ENCODE data around the gene LRP5.
"Not testable (repeated sequence)": the region's sequence is repeated elsewhere in the genome, so short reads cannot be mapped to it uniquely, and the experiment has no call there.

LRP5 gene

DNA sequence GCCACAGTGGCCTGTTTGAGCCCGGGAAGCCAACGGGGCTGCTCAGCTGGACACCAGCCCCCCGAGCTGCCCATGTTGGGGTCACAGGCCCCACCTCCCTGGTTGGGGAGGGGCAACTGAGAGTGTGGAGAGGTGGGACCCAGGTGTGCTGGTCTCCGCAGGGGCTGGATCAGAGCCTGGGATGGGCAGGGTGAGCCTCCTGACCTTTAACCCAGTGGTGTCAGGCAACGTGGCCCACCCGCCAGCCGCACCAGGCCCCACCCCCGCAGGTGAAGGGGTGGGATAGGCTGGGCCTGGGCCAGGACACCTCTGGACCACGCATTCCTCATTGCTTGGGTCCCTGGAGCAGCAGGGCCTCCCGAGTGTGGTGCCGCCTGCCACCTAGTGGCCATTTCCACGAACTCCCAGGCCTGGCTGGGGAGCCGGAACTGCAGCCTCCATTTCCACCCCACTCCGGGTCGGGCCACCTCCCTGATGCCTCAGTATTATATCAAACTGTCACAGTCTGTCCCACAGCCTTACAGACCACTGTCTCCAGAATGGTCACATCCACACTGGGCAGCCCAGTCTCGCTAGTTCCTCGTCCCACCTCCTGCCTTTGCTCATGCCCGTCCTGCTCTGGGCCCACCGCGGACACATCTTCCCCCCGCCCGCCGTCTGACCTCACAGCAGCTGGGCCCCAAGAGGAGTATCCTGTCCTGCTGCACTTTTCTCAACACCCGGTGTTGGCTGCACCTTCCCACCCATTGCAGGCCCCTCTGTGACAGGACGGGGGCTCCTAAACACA lies 134.8 kb downstream of the LRP5 start:
- Mint-ChIP-seq H3K36me3 (ENCODE audit: low read depth) (peaks cover 10% of the 10 kb centered on the region), H3K9me3 (no peaks in the 10 kb centered on the region), H3K27ac (peak overlapping the region; percentile 71), H3K4me3 (no peak overlapping the region), H3K27me3 (no peaks in the 10 kb centered on the region), H3K4me1 (ENCODE audit: low read depth) (peaks cover 7% of the 10 kb centered on the region)
- DNase-seq, result peak; percentile 85

DNA sequence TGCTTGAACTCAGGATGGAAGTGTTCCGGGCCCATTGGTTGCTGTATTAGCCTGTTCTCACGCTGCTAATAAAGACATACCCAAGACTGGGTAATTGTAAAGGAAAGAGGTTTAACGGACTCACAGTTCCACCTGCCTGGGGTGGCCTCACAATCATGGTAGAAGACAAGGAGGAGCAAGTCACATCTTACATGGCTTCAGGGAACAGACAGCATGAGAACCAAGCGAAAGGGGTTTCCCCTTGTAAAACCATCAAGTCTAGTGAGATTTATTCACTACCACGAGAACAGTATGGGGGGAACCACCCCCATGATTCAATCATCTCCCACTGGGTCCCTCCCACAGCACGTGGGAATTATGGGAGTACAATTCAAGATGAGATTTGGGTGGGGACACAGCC lies 135.5 kb downstream of the LRP5 start:
- H3K4me1 Mint-ChIP-seq (ENCODE audit: low read depth); H3K4me3 Mint-ChIP-seq; DNase-seq; H3K9me3 Mint-ChIP-seq; H3K27ac Mint-ChIP-seq; H3K27me3 Mint-ChIP-seq: not testable (repeated sequence)
- peaks cover 10% of the 10 kb centered on the region for H3K36me3 Mint-ChIP-seq (ENCODE audit: low read depth)

GRCh38 chr11:68448604-68449011 lies 136.2 kb downstream of the LRP5 start:
- H3K4me1 Mint-ChIP-seq (ENCODE audit: low read depth), result peaks cover 7% of the 10 kb centered on the region
- DNase-seq, result no peak
- no peaks in the 10 kb centered on the region for H3K9me3 Mint-ChIP-seq
- H3K27me3 Mint-ChIP-seq, result no peaks in the 10 kb centered on the region
- H3K36me3 Mint-ChIP-seq (ENCODE audit: low read depth), result peaks cover 10% of the 10 kb centered on the region
- no peak overlapping the region for H3K27ac Mint-ChIP-seq
- no peak overlapping the region for H3K4me3 Mint-ChIP-seq

DNA sequence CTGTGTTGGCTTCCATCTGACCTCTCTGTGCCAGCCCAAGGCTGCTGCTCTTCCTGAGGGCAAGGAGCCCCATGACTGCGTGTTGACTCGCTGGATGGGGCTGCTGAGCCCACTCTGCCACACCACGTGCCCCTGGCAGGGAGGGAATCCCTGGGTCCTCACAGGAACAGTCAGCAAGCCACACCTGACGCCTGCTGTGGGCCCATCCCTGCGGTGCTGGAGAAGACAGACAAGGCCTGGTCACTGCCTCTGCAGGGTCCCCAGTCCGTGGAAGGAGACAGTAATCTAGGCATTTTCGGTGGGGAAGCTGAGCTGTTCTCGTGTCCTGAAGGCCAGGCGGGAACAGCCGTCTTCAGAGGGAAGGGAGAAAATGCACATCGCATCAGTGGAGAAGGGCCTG lies 137.6 kb downstream of the LRP5 start:
- H3K4me3 Mint-ChIP-seq, result no peak overlapping the region
- peaks cover 10% of the 10 kb centered on the region for H3K36me3 Mint-ChIP-seq (ENCODE audit: low read depth)
- H3K9me3 Mint-ChIP-seq, result no peaks in the 10 kb centered on the region
- H3K27ac Mint-ChIP-seq, result no peak overlapping the region
- no peaks in the 10 kb centered on the region for H3K27me3 Mint-ChIP-seq
- no peak for DNase-seq
- peaks cover 7% of the 10 kb centered on the region for H3K4me1 Mint-ChIP-seq (ENCODE audit: low read depth)

GRCh38 chr11:68450711-68451110 lies 138.3 kb downstream of the LRP5 start:
- H3K27ac Mint-ChIP-seq, result no peak overlapping the region
- no peak for DNase-seq
- H3K36me3 Mint-ChIP-seq (ENCODE audit: low read depth), result peaks cover 10% of the 10 kb centered on the region
- no peaks in the 10 kb centered on the region for H3K9me3 Mint-ChIP-seq
- no peak overlapping the region for H3K4me3 Mint-ChIP-seq
- H3K27me3 Mint-ChIP-seq, result no peaks in the 10 kb centered on the region
- peaks cover 7% of the 10 kb centered on the region for H3K4me1 Mint-ChIP-seq (ENCODE audit: low read depth)

- Mint-ChIP-seq H3K4me1 (ENCODE audit: low read depth) (peaks cover 3% of the 10 kb centered on the region), H3K27ac (no peak overlapping the region), H3K4me3 (no peak overlapping the region), H3K36me3 (ENCODE audit: low read depth) (no peaks in the 10 kb centered on the region), H3K9me3 (no peaks in the 10 kb centered on the region), H3K27me3 (no peaks in the 10 kb centered on the region)
- DNase-seq, result no peak
Measured at GRCh38 chr11:68454767-68455166, 142.4 kb downstream of the LRP5 start.

GRCh38 chr11:68455485-68455884 lies 143.1 kb downstream of the LRP5 start:
- no peaks in the 10 kb centered on the region for H3K36me3 Mint-ChIP-seq (ENCODE audit: low read depth)
- no peak overlapping the region for H3K4me3 Mint-ChIP-seq
- H3K9me3 Mint-ChIP-seq, result no peaks in the 10 kb centered on the region
- no peaks in the 10 kb centered on the region for H3K27me3 Mint-ChIP-seq
- DNase-seq, result no peak
- no peak overlapping the region for H3K27ac Mint-ChIP-seq
- peaks cover 6% of the 10 kb centered on the region for H3K4me1 Mint-ChIP-seq (ENCODE audit: low read depth)

DNA sequence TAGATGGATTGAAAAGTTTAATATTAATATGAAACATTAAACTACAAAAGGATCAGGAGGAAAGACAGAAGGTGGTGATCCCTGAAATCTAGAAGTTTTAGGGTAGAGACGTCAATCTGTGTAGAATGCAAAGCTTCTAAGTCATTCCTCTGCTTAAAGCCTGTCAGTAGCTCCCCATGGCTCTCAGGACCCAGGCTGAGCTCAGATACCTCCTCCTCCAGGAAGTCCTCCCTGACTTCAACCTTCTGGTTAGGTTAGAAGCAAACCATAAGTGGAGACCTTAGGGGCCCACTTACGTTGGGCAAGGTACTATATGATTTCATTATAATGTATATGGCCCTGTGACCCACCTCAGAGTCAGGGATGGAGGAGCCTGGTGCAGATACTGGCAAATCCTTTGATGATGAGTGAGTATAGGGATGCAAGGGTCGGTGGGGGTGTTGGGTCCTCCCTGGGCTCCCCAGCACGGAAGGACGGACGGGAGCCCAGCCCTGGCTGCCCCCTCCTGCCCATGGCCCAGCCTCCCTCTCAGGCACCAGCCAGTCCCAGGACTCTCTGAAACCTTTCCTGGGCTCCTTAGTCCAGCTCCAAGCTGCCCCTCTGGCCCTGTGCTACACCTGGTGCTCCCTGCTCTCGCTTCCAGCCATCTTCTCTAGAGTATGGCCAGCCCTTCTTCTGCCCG lies 145.0 kb downstream of the LRP5 start:
- H3K27ac Mint-ChIP-seq, result no peak overlapping the region
- peaks cover 11% of the 10 kb centered on the region for H3K4me1 Mint-ChIP-seq (ENCODE audit: low read depth)
- H3K4me3 Mint-ChIP-seq, result no peak overlapping the region
- peaks cover 10% of the 10 kb centered on the region for H3K36me3 Mint-ChIP-seq (ENCODE audit: low read depth)
- no peaks in the 10 kb centered on the region for H3K27me3 Mint-ChIP-seq
- DNase-seq, result no peak
- no peaks in the 10 kb centered on the region for H3K9me3 Mint-ChIP-seq

DNA sequence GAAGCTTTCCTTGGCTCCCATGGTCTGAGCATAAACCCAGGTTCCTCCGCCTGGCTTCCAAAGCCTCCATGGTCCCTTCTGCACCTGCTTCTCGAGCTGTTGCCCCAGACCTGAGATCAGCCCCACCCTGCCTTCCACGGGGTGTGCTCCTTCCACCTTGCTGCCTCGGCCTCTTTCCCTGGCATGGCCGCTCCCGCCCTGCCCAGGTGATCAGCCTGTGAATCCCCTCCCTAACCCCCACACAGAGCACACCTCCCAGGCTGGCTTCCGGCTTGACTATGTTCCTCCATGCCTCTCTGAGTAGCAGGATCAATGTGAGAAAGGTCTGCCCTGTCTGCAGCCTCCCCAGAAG lies 145.5 kb downstream of the LRP5 start:
- Mint-ChIP-seq H3K27me3 (no peaks in the 10 kb centered on the region), H3K27ac (no peak overlapping the region), H3K4me1 (ENCODE audit: low read depth) (peaks cover 16% of the 10 kb centered on the region), H3K9me3 (no peaks in the 10 kb centered on the region), H3K4me3 (no peak overlapping the region), H3K36me3 (ENCODE audit: low read depth) (peaks cover 15% of the 10 kb centered on the region)
- DNase-seq, result no peak

DNA sequence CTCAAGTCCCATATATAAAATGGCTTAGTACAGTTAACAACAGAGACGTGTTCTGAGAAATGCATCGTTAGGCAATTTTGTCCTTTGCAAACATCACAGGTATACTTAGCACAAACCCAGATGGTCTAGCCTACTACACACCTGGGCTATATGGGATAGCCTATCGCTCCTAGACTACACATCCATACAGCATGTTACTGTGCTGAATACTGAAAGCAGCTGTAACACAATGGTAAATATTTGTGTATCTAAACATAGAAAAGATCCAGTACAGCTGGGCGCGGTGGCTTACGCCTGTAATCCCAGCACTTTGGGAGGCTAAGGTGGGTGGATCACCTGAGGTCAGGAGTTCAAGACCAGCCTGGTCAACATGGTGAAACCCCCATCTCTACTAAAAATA lies 145.9 kb downstream of the LRP5 start:
- not testable (repeated sequence) for H3K9me3 Mint-ChIP-seq, H3K4me3 Mint-ChIP-seq, DNase-seq, H3K27ac Mint-ChIP-seq, H3K27me3 Mint-ChIP-seq
- Mint-ChIP-seq H3K4me1 (ENCODE audit: low read depth) (peaks cover 20% of the 10 kb centered on the region), H3K36me3 (ENCODE audit: low read depth) (peaks cover 18% of the 10 kb centered on the region)

- Mint-ChIP-seq H3K4me1 (ENCODE audit: low read depth) (peaks cover 38% of the 10 kb centered on the region), H3K4me3 (peak overlapping the region; percentile 90), H3K36me3 (ENCODE audit: low read depth) (peaks cover 32% of the 10 kb centered on the region), H3K27ac (peak overlapping the region; percentile 99), H3K27me3 (no peaks in the 10 kb centered on the region), H3K9me3 (no peaks in the 10 kb centered on the region)
- peak; percentile 98 for DNase-seq
Measured at GRCh38 chr11:68459886-68460740, 147.7 kb downstream of the LRP5 start.

DNA sequence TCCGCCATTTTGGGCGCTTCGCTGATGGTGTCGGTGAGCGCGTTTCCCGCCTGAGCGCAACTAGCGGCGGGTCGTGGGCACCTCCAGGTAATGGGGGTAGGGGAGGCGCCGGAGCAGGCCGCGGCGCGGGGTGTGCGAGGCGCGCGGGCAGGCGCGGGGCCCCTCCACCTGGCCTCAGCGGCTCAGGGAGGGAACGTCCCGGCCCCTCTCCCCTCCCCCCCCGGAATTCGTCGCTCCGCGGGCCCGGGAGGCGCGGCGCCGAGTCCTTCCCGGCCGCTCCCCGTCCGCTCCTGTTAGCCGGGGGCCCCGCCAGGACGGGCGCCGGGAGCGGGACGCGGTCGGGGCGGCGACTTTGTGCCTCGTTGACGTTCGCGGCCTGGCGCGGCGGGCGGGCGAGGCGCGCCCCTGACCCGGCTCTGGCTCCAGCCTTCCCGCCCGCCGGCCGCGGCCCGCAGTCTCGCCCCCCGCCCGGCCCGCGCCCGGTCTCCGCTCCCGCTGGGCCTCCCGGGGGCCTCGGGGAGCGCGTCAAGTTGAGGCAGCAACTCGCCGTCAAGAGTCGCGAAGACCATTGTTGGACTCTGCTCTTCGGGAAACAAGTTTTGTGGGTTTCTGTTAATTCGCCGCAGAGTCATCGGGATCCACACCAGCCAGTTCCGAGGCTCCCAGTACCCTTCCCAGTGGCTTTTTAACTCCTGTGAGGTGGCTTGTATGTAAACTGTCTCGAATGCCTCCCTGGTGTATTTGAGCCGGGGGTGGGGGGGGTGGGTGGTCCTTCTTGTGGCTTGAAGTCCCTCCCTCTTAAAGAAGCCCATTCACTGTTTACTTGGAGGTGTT lies 148.6 kb downstream of the LRP5 start, which contains the start of gene PPP6R3:
Gene PPP6R3 (plus strand): TSS at position 12 of the 834 bp plus-strand sequence. CDS start 76,913 bp downstream, outside the sequence.
- no peak for DNase-seq
- H3K27me3 Mint-ChIP-seq, result no peaks in the 10 kb centered on the region

GRCh38 chr11:68461575-68461917 lies 149.2 kb downstream of the LRP5 start:
- peak overlapping the region; percentile 72 for H3K27ac Mint-ChIP-seq
- H3K4me3 Mint-ChIP-seq, result peak overlapping the region; percentile 92
- H3K27me3 Mint-ChIP-seq, result no peaks in the 10 kb centered on the region
- H3K36me3 Mint-ChIP-seq (ENCODE audit: low read depth), result peaks cover 43% of the 10 kb centered on the region
- no peaks in the 10 kb centered on the region for H3K9me3 Mint-ChIP-seq
- H3K4me1 Mint-ChIP-seq (ENCODE audit: low read depth), result peaks cover 49% of the 10 kb centered on the region
- no peak for DNase-seq

More for the DNA sequence above, 148.6 kb downstream of the LRP5 start, which contains the start of gene PPP6R3:
- H3K4me3 Mint-ChIP-seq, result peak within 1 kb of the TSS; percentile 92
- H3K36me3 Mint-ChIP-seq (ENCODE audit: low read depth), result peaks cover 40% of the 10 kb centered on the region
- H3K27ac Mint-ChIP-seq, result peak within 1 kb of the TSS; percentile 99
- H3K9me3 Mint-ChIP-seq, result no peaks in the 10 kb centered on the region
- peaks cover 46% of the 10 kb centered on the region for H3K4me1 Mint-ChIP-seq (ENCODE audit: low read depth)

DNA sequence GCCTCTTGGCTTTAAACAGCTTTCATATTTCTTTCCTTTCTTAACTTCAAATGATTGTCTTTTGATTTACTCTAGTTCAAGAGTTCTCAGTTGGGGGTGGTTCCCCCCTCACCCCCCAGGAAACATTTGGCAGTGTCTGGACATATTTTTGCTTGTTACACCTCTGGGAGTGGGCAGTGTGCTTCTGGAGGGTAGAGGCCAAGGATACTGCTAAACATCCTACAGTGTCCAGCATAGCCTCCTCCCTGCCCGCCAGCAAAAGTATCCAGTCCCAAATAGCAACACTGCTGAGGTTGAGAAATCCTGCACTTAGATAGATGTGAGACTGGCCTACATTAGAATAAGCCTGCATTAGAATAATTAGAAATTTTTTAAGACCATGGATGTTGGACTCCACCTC lies 151.3 kb downstream of the LRP5 start:
- peaks cover 67% of the 10 kb centered on the region for H3K4me1 Mint-ChIP-seq (ENCODE audit: low read depth)
- DNase-seq, result no peak
- peak overlapping the region; percentile 92 for H3K4me3 Mint-ChIP-seq
- H3K36me3 Mint-ChIP-seq (ENCODE audit: low read depth), result peaks cover 57% of the 10 kb centered on the region
- H3K27ac Mint-ChIP-seq, result peak overlapping the region; percentile 5
- no peaks in the 10 kb centered on the region for H3K9me3 Mint-ChIP-seq
- H3K27me3 Mint-ChIP-seq, result no peaks in the 10 kb centered on the region
